Measurements from ENCODE around the gene IFT43. TPM values are rescaled to one million over a fixed set of nuclear protein-coding genes. Genes with fewer than 3 reads are reported as not detected.

Gene IFT43
- total and polyA plus RNA-seq, 2 donors (not counting 3 experiments of a cell fraction or from before 2014, with no cell fraction given), result 22.3 to 39.0 TPM

DNA sequence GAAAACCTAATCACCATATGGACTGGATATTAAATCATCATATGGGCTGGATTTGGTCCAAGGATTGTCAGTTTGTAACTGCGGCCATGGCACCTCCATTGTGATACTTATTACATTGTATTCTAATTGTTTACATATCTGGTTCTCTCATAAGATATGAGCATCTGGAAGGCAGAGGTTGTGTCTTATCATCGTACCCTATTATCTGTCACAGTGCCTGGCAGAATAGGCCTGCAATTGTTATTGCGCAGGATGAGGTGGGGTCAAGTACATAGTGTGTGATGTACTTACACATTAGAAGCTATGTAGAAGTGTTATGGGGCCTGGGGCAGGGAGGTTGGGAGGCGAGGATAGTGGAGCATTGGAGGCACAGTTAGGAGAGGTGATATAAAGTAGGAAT, 4.7 kb downstream of the IFT43 start:
- Histone ChIP-seq H3K27ac (ENCODE audit: insufficient read depth, low read depth, low read length) (no peak overlapping the region), H3K9me3 (replicated peaks; ENCODE audit: control insufficient read depth, insufficient read depth, low read length) (no peaks in the 10 kb centered on the region), H4K20me1 (replicated peaks; ENCODE audit: control insufficient read depth, extremely low read depth, insufficient read depth, low read length) (no peaks in the 10 kb centered on the region), H2AFZ (ENCODE audit: low read depth, low read length) (no peak overlapping the region), H3K4me1 (ENCODE audit: control insufficient read depth, extremely low read depth, insufficient read depth, low read length) (peaks cover 37% of the 10 kb centered on the region), H3K4me2 (ENCODE audit: insufficient read depth, low read length) (no peak overlapping the region), H3K9me1 (replicated peaks; ENCODE audit: control insufficient read depth, extremely low read depth, insufficient read depth, low read length) (no peaks in the 10 kb centered on the region), H3K4me3 (replicated peaks in 1 of 3; ENCODE audit: insufficient read depth in 1 of 3, low read depth in 1 of 3, low read length in 3 of 3) (no peak overlapping the region), H3K79me2 (ENCODE audit: control insufficient read depth, insufficient read depth, low read length) (no peaks in the 10 kb centered on the region), H3K36me3 (ENCODE audit: control insufficient read depth in 2 of 2, extremely low read depth in 1 of 2, insufficient read depth in 2 of 2, low read length in 2 of 2) (peaks cover 0 to 2% of the 10 kb centered on the region in 2 experiments), H3K27me3 (ENCODE audit: control insufficient read depth in 2 of 2, insufficient read depth in 2 of 2, low read length in 2 of 2) (no peaks in the 10 kb centered on the region), H3K9ac (replicated peaks; ENCODE audit: extremely low read depth, insufficient read depth, low read length) (no peak overlapping the region)
- DNase-seq (ENCODE audit: low read depth, low spot score) (no peak), FAIRE-seq (no peak)
- CTCF ChIA-PET, result interaction anchor here (1.1 to 2.8 kb wide), 5 partner anchors 9 to 282 kb away, joined by 4 to 14 read pairs (median 6); no protein-coding TSS in a partner anchor
- TF ChIP-seq MYC (IDR thresholded peaks at IDR 0.05; ENCODE audit: low read depth, low read length) (no peak), EZH2 (IDR thresholded peaks at IDR 0.05; ENCODE audit: borderline replicate concordance, low read depth, low read length, severe bottlenecking) (no peak), GATA2 (IDR thresholded peaks at IDR 0.05; ENCODE audit: insufficient read depth, insufficient read length, low read depth, low read length) (no peak), FOS (IDR thresholded peaks at IDR 0.05; ENCODE audit: borderline replicate concordance, insufficient read depth, low read length) (no peak), POLR2AphosphoS5 (IDR thresholded peaks at IDR 0.05; ENCODE audit: insufficient read depth, low read depth, low read length) (no peak), POLR2A (IDR thresholded peaks at IDR 0.05; ENCODE audit: low read depth, low read length) (no peak), JUN (IDR thresholded peaks at IDR 0.05; ENCODE audit: borderline replicate concordance, insufficient read depth, insufficient read length, low read depth) (no peak), CTCF (IDR thresholded peaks at IDR 0.05; ENCODE audit: extremely low read depth in 1 of 2, insufficient read depth in 1 of 2, low read depth in 1 of 2, low read length in 2 of 2) (no peak)
- TF ChIP-seq, protein P1, sequence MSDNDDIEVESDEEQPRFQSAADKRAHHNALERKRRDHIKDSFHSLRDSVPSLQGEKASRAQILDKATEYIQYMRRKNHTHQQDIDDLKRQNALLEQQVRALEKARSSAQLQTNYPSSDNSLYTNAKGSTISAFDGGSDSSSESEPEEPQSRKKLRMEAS (IDR thresholded peaks at IDR 0.05; ENCODE audit: insufficient read depth, insufficient read length), result no peak
- intact Hi-C loops (cut with micrococcal nuclease), result no loop called here
- POLR2A ChIA-PET, result no interaction called here
- no TSS peak for BruUV-seq (replicated peaks)
- dilution Hi-C loops (cut with MboI; ENCODE audit: extremely low pct_ligation_motif_present, low sequenced_read_pairs), result loop anchor here (25.0 kb wide), 1 partner anchor 278 kb away; no protein-coding TSS in a partner anchor
